ENCODE measurements around the gene ERVK3-1.

Gene ERVK3-1

DNA sequence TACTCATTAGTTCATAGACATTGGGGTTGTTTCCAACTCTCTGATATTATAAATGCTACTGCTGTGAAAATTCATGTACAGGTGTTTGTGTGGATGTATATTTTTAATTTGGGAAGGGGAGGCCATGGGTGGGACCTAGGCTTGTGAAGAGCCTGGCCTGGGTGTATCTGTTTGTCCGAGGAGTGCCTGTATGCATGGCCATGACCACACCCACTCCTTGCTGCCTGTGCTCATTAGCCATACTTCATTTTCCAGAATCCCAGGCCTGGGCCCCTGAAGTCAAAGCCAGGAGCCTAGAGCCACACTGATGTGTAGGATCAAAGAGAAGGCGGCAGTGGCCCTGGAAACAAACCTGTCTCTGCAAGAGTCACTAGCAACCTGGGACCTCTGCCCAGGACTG lies 10.4 kb downstream of the ERVK3-1 start:
- H3K36me3 ChIP-seq (ENCODE audit: insufficient read depth, low read length): peaks cover 51% of the 10 kb centered on the region
- H3K9me3 ChIP-seq (ENCODE audit: low read length): peaks cover 20% of the 10 kb centered on the region
- no peaks in the 10 kb centered on the region for H3K27me3 ChIP-seq (ENCODE audit: insufficient read depth, low read length)
- H3K4me3 ChIP-seq (ENCODE audit: low read length): no peak overlapping the region
- no peaks in the 10 kb centered on the region for H3K4me1 ChIP-seq (ENCODE audit: insufficient read depth, low read length)
- H2AFZ ChIP-seq (ENCODE audit: low read depth, low read length): no peak overlapping the region

DNA sequence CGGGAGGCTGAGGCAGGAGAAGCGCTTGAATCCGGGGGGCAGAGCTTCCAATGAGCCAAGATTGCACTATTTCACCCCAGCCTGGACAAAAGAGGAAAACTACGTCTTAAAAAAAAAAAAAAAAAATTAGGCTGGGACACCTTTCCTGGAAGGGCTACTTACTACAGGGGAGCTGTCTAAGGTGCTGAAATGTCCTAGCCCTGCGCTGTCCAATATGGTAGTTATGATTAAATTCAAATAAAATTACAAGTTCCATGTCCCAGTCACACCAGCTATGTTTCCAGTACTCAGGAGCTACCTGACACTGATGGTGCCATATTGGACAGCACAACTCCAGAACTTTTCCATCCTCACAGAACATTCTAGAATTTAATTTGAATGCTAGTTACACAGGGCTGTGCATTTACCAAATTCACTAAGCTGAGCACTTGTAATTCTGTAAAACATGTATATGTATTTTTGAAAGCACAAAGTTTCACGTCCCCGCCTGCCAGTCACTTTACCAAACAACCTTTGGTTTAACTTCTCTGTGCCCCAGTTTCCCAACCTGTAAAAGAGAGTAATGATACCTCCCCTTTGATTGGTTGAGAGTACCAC lies 12.4 kb downstream of the ERVK3-1 start:
- Histone ChIP-seq H2AFZ (ENCODE audit: low read depth, low read length) (no peak overlapping the region), H3K27me3 (ENCODE audit: insufficient read depth, low read length) (no peaks in the 10 kb centered on the region), H3K4me3 (ENCODE audit: low read length) (no peak overlapping the region), H3K4me1 (ENCODE audit: insufficient read depth, low read length) (no peaks in the 10 kb centered on the region), H3K9me3 (ENCODE audit: low read length) (peaks cover 12% of the 10 kb centered on the region), H3K36me3 (ENCODE audit: insufficient read depth, low read length) (peaks cover 39% of the 10 kb centered on the region)

DNA sequence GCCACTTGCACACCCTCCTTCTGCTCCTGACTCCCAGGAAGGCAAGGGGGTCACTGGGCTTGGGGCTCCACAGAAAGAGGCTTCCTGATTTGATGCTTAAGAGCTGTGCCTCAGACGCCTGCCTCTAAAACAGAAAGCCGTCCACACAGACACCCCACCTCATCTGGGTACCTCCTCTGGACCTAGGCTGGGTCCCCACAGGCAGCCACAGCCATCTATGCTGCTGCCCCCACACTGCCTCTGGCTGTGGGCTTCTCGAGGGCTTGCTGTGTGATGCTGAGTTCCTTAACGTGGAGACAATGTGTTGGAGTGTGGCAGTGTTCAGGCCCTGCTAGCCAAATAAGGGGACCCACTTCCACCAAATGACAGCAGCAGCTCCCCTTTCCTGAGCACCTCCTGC lies 13.1 kb downstream of the ERVK3-1 start:
- Histone ChIP-seq H2AFZ (ENCODE audit: low read depth, low read length) (no peak overlapping the region), H3K36me3 (ENCODE audit: insufficient read depth, low read length) (peaks cover 32% of the 10 kb centered on the region), H3K9me3 (ENCODE audit: low read length) (peaks cover 9% of the 10 kb centered on the region), H3K4me3 (ENCODE audit: low read length) (no peak overlapping the region), H3K27me3 (ENCODE audit: insufficient read depth, low read length) (no peaks in the 10 kb centered on the region), H3K4me1 (ENCODE audit: insufficient read depth, low read length) (no peaks in the 10 kb centered on the region)

DNA sequence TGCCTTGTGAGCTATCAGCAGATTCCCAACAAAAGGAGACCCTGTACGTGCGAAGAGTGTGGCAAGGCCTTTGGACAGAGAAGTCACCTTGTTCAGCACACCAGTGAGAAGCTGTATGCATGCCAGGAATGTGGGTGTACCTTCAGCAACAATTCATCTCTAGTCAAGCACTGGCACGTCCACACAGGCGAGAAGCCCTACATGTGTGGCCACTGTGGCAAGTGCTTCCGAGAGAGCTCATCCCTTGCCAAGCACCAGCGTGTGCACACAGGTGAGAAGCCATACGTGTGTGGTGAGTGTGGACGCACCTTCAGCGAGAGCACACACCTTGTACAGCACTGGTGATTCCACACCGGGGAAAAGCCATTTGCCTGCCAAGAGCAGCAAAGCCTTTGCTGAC lies 14.1 kb downstream of the ERVK3-1 start:
- H3K27me3 ChIP-seq (ENCODE audit: insufficient read depth, low read length): no peaks in the 10 kb centered on the region
- no peak overlapping the region for H3K4me3 ChIP-seq (ENCODE audit: low read length)
- H3K36me3 ChIP-seq (ENCODE audit: insufficient read depth, low read length): peaks cover 24% of the 10 kb centered on the region
- peaks cover 9% of the 10 kb centered on the region for H3K9me3 ChIP-seq (ENCODE audit: low read length)
- no peaks in the 10 kb centered on the region for H3K4me1 ChIP-seq (ENCODE audit: insufficient read depth, low read length)
- H2AFZ ChIP-seq (ENCODE audit: low read depth, low read length): no peak overlapping the region

DNA sequence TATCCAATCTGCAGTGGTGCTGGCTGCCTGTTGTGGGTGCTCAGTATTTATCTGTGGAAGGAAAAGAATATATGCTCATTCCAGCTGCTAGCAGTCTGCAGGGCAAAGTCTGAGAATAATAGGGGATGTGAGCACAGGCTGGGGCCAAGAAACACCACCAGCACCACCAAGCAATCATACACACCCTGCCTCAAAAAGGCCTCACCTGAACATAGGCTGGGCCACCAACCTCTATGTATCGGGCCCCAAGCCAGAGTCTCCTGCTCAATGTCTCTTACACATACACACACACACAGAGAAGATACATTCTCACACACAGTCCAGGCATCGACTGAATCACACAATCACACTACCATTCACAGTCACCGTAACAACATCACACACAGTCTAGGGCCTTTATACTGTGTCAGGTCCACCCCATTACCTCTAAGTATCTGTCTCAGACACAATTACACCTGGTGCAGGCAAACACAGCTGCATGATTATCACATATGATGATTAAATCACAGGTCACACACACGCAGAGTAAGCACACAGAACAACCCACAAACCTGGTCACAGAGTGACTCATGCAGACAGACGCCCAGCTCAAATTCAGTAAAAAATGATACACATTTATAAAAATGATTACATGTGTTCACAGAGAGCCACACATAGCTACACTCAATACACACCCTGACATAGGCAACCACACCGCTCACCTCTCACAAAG lies 20.3 kb downstream of the ERVK3-1 start:
- Histone ChIP-seq H3K27me3 (ENCODE audit: insufficient read depth, low read length) (no peaks in the 10 kb centered on the region), H3K4me1 (ENCODE audit: insufficient read depth, low read length) (peaks cover 13% of the 10 kb centered on the region), H2AFZ (ENCODE audit: low read depth, low read length) (no peak overlapping the region), H3K9me3 (ENCODE audit: low read length) (no peaks in the 10 kb centered on the region), H3K4me3 (ENCODE audit: low read length) (peak overlapping the region; percentile 55), H3K36me3 (ENCODE audit: insufficient read depth, low read length) (peaks cover 4% of the 10 kb centered on the region)

DNA sequence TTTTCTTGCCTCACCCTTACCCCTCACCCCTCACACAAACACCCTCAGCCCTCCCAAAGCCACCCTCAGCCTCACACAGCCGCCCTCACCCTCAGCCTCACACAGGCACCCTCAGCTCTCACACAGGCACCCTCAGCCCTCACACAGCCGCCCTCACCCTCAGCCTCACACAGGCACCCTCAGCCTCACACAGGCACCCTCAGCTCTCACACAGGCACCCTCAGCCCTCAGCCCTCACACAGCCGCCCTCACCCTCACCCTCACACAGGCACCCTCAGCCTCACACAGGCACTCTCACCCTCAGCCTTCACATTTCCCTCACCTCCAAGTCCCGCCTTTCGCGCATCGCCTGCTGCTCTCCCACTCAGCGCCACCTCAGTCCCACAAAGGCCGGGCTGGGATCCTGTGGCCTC lies 21.3 kb downstream of the ERVK3-1 start:
- Histone ChIP-seq H3K4me3 (ENCODE audit: low read length) (peak overlapping the region; percentile 55), H3K27me3 (ENCODE audit: insufficient read depth, low read length) (no peaks in the 10 kb centered on the region), H3K4me1 (ENCODE audit: insufficient read depth, low read length) (peaks cover 13% of the 10 kb centered on the region), H2AFZ (ENCODE audit: low read depth, low read length) (peak overlapping the region; percentile 33), H3K36me3 (ENCODE audit: insufficient read depth, low read length) (peaks cover 4% of the 10 kb centered on the region), H3K9me3 (ENCODE audit: low read length) (no peaks in the 10 kb centered on the region)

DNA sequence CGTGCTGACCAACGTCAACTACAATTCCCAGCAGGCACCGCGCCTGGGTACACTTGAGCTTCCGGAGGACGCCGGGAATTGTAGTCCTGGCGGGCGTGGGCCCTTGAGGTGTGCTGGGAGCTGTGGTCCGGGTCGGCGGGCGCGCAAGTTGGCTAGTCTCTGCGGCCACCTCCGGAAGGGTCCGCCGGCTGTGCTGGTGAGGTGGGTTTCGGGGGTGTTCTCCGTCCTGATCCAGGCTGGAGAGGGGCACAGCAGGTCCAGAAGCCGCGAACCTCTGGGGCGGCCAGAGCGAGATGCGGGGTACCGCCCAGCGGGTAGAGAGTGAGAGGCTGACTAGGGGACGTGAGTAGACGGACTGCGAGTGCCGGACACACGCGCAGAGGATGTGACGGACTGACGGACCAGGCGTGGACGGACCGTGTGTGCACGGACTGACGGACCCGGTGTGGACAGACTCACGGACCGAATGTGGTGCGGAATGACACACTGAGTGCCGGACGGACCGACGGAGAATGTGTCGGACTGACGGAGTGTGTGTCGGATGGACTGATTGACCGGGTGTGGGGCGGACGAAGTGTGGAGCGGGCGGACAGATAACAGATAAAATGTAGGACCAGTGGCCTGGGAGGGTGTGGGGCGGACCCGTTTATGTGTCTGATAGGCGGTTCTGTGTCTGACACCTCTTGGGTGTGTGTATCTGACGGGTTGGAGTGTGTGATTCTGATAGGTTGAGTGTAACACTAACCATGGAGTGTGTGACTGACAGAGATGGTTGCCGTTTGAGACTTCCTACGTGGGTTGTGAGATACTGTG lies 21.9 kb downstream of the ERVK3-1 start, which contains the start of gene ZSCAN22:
TSS of gene ZSCAN22 (plus strand) at position 81 of the 813 bp plus-strand sequence. CDS start 7,809 bp downstream, outside the sequence.
- H3K4me3 ChIP-seq (ENCODE audit: low read length): peak within 1 kb of the TSS; percentile 55
- peaks cover 13% of the 10 kb centered on the region for H3K4me1 ChIP-seq (ENCODE audit: insufficient read depth, low read length)
- no peaks in the 10 kb centered on the region for H3K27me3 ChIP-seq (ENCODE audit: insufficient read depth, low read length)
- peak within 1 kb of the TSS; percentile 33 for H2AFZ ChIP-seq (ENCODE audit: low read depth, low read length)
- no peaks in the 10 kb centered on the region for H3K9me3 ChIP-seq (ENCODE audit: low read length)
- H3K36me3 ChIP-seq (ENCODE audit: insufficient read depth, low read length): peaks cover 2% of the 10 kb centered on the region

DNA sequence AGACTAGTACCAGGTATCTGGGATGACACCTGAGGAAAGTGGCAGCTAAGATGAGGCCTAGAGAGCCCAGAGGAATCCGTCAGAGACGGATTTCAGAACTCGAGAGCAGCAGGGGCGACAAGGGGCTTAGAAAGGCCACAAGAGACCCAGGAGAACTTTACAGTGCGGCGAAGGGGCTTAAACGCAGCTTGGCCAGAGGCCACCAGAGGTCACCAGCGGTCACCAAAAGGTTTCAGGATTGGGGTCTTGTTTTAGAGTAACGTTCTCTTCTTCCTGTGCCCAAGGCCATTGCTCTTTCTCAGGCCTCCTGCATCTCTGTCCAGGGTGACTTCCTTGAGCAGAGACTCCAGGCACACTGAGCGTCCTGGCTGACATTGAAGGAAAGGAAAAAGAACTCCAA lies 23.8 kb downstream of the ERVK3-1 start:
- no peaks in the 10 kb centered on the region for H3K9me3 ChIP-seq (ENCODE audit: low read length)
- no peaks in the 10 kb centered on the region for H3K36me3 ChIP-seq (ENCODE audit: insufficient read depth, low read length)
- H3K4me1 ChIP-seq (ENCODE audit: insufficient read depth, low read length): peaks cover 13% of the 10 kb centered on the region
- H3K4me3 ChIP-seq (ENCODE audit: low read length): no peak overlapping the region
- H3K27me3 ChIP-seq (ENCODE audit: insufficient read depth, low read length): no peaks in the 10 kb centered on the region
- H2AFZ ChIP-seq (ENCODE audit: low read depth, low read length): no peak overlapping the region

DNA sequence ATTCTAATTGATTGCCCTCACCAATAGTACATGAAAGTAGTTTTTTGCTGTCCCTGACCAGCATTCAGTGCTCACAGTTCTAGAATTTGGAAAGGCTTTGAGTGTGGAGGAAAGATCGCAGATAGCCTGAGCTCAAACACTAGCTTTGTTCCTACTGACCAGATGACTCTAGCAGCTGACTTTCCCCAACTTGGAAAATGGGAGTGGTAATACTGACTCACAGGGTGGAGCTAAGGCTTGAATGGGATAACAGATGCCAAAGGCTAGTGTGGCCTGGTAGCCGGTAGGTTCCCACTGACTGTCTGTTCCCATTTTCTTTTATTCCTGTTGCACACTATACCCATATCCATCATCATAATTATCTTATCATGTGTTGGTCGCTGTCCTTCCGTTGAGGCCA lies 25.3 kb downstream of the ERVK3-1 start:
- H3K36me3 ChIP-seq (ENCODE audit: insufficient read depth, low read length): peaks cover 3% of the 10 kb centered on the region
- peaks cover 13% of the 10 kb centered on the region for H3K4me1 ChIP-seq (ENCODE audit: insufficient read depth, low read length)
- H3K4me3 ChIP-seq (ENCODE audit: low read length): no peak overlapping the region
- H2AFZ ChIP-seq (ENCODE audit: low read depth, low read length): no peak overlapping the region
- no peaks in the 10 kb centered on the region for H3K27me3 ChIP-seq (ENCODE audit: insufficient read depth, low read length)
- H3K9me3 ChIP-seq (ENCODE audit: low read length): no peaks in the 10 kb centered on the region

DNA sequence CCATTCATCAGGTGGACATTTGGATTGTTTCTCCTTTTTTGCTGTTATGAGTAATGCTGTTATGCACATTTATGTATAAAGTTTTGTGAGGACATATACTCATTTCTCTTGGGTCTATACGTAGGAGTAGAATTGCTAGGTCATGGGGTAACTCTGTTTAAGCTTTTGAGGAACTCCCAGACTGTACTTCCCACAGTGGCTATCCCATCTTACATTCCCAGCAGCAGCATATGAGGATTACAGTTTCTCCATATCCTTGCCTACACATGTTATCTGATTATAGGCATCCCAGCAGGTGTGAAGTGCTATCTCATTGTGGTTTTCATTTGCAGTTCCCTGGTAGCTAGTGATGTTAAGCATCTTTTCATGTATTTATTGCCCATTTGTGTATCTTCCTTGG lies 27.5 kb downstream of the ERVK3-1 start:
- Histone ChIP-seq H2AFZ (ENCODE audit: low read depth, low read length) (no peak overlapping the region), H3K4me3 (ENCODE audit: low read length) (no peak overlapping the region), H3K36me3 (ENCODE audit: insufficient read depth, low read length) (peaks cover 19% of the 10 kb centered on the region), H3K27me3 (ENCODE audit: insufficient read depth, low read length) (no peaks in the 10 kb centered on the region), H3K4me1 (ENCODE audit: insufficient read depth, low read length) (peaks cover 10% of the 10 kb centered on the region), H3K9me3 (ENCODE audit: low read length) (no peaks in the 10 kb centered on the region)

DNA sequence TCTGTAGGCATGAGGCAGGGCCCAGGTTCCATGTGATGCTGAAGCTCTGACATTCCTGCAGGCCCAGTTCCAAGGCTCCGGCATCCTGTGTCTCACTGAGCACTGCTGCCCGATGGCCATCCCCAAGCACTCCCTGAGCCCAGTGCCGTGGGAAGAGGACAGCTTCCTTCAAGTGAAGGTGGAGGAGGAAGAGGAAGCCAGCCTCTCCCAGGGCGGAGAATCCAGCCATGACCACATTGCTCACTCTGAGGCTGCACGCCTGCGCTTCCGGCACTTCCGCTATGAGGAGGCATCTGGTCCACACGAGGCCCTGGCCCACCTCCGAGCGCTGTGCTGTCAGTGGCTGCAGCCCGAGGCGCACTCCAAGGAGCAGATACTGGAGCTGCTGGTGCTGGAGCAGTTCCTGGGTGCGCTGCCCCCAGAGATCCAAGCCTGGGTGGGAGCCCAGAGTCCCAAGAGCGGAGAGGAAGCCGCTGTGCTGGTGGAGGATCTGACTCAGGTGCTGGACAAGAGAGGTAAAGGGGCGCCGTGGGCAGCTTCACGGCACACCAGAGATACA lies 29.6 kb downstream of the ERVK3-1 start:
- H3K4me1 ChIP-seq (ENCODE audit: insufficient read depth, low read length): no peaks in the 10 kb centered on the region
- no peak overlapping the region for H2AFZ ChIP-seq (ENCODE audit: low read depth, low read length)
- no peaks in the 10 kb centered on the region for H3K27me3 ChIP-seq (ENCODE audit: insufficient read depth, low read length)
- peaks cover 12% of the 10 kb centered on the region for H3K9me3 ChIP-seq (ENCODE audit: low read length)
- peaks cover 38% of the 10 kb centered on the region for H3K36me3 ChIP-seq (ENCODE audit: insufficient read depth, low read length)
- no peak overlapping the region for H3K4me3 ChIP-seq (ENCODE audit: low read length)

DNA sequence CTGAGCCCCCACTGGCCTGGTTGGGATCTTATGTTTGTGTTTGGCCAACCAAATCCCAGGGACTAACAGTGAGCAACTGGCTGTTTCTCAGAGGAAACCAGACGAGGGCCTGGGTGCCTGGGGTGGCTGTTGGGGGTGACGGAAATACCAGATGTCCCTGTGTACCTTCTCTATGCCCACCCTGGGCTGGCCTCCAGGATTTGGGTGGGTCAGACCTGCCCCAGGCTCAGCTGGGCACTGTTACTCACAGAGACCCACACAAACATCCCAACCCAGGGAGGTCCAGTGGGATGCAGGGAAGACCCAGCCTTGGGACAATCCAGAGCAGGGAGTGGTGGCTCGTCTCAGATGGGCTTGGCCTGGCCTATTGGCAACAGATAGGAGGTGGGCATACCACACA lies 30.5 kb downstream of the ERVK3-1 start:
- peaks cover 12% of the 10 kb centered on the region for H3K9me3 ChIP-seq (ENCODE audit: low read length)
- H3K36me3 ChIP-seq (ENCODE audit: insufficient read depth, low read length): peaks cover 38% of the 10 kb centered on the region
- H3K27me3 ChIP-seq (ENCODE audit: insufficient read depth, low read length): no peaks in the 10 kb centered on the region

DNA sequence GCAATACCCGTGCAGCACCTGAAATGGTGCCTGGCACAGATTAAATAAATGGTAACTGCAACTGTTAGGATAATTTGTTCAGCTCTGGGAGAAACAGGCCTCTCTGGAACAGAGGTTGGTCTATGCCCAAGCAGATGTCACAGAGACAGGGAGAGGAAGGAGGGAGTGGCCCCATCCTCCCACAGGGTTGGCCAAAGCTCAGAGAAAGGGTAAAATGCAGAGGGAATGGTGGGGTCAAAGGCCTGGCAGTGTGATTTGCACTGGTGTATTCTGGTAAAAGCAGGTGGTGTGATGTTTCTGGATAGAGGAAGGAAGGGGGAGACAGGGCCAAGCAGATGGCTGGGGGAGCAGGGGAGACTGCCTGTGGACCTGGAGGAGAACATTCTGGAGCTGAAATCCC lies 31.0 kb downstream of the ERVK3-1 start:
- Histone ChIP-seq H3K4me1 (ENCODE audit: insufficient read depth, low read length) (no peaks in the 10 kb centered on the region), H3K4me3 (ENCODE audit: low read length) (no peak overlapping the region), H3K27me3 (ENCODE audit: insufficient read depth, low read length) (no peaks in the 10 kb centered on the region), H3K36me3 (ENCODE audit: insufficient read depth, low read length) (peaks cover 41% of the 10 kb centered on the region), H2AFZ (ENCODE audit: low read depth, low read length) (no peak overlapping the region), H3K9me3 (ENCODE audit: low read length) (peaks cover 12% of the 10 kb centered on the region)

More for the DNA sequence above, 30.5 kb downstream of the ERVK3-1 start:
- Histone ChIP-seq H3K4me1 (ENCODE audit: insufficient read depth, low read length) (no peaks in the 10 kb centered on the region), H2AFZ (ENCODE audit: low read depth, low read length) (no peak overlapping the region), H3K4me3 (ENCODE audit: low read length) (no peak overlapping the region)
